Loucy (cell line): ENCODE data around the gene AGRN.
"Not testable (repeated sequence)": the region's sequence is repeated elsewhere in the genome, so short reads cannot be mapped to it uniquely, and the experiment has no call there.

Experiments
- H2AFZ ChIP-seq: fragments of 200-600 bp; sonication (generic); 2 replicates; pipeline ENCODE4 v1.6.0; 2016; ENCODE audit warnings: antibody characterized with exemption, mild to moderate bottlenecking, low read length, moderate library complexity
- H3F3A ChIP-seq: fragments of 200-600 bp; 2 replicates; pipeline ENCODE4 v1.6.0; 2016; ENCODE audit warnings: antibody characterized with exemption, low read depth, mild to moderate bottlenecking
- H3K27me3 ChIP-seq: fragments of 200-600 bp; sonication (generic); 2 replicates; pipeline ENCODE4 v1.6.1; 2014; ENCODE audit warnings: low read length, mild to moderate bottlenecking; ENCODE audit not compliant: insufficient read depth, poor library complexity, severe bottlenecking
- H3K36me3 ChIP-seq: fragments of 200-600 bp; sonication (generic); 2 replicates; pipeline ENCODE4 v1.6.1; 2016; ENCODE audit warnings: low read length; ENCODE audit not compliant: insufficient read depth
- H3K4me1 ChIP-seq: fragments of 200-600 bp; sonication (generic); 2 replicates; pipeline ENCODE4 v1.5.1; 2014; ENCODE audit warnings: low read length, mild to moderate bottlenecking; ENCODE audit not compliant: insufficient read depth, poor library complexity, severe bottlenecking
- H3K4me2 ChIP-seq: fragments of 200-600 bp; sonication (generic); 2 replicates; pipeline ENCODE4 v1.6.0; 2014; ENCODE audit warnings: antibody characterized with exemption, low read length, low read depth, mild to moderate bottlenecking; ENCODE audit not compliant: poor library complexity, severe bottlenecking
- H3K4me3 ChIP-seq: fragments of 200-600 bp; sonication (generic); 2 replicates; pipeline ENCODE4 v1.5.1; 2014; ENCODE audit warnings: low read length, mild to moderate bottlenecking, mixed read lengths; ENCODE audit not compliant: poor library complexity, severe bottlenecking
- H3K79me2 ChIP-seq: fragments of 200-600 bp; sonication (generic); 2 replicates; pipeline ENCODE4 v1.6.1; 2014; ENCODE audit warnings: low read length; ENCODE audit not compliant: insufficient read depth
- H3K9ac ChIP-seq: fragments of 200-600 bp; sonication (generic); 2 replicates; pipeline ENCODE4 v1.6.0; 2014; ENCODE audit warnings: mild to moderate bottlenecking, low read depth, low read length, moderate library complexity; ENCODE audit not compliant: poor library complexity, severe bottlenecking
- H3K9me2 ChIP-seq: fragments of 200-600 bp; sonication (generic); replicated peaks from 2 replicates; pipeline ENCODE4 v1.6.1; 2016; ENCODE audit warnings: low read depth, low read length, mixed read lengths
- H3K9me3 ChIP-seq: fragments of 200-600 bp; sonication (generic); 2 replicates; pipeline ENCODE4 v1.6.1; 2014; ENCODE audit warnings: mild to moderate bottlenecking, antibody characterized with exemption, low read length, low read depth; ENCODE audit not compliant: insufficient read depth
- H4K20me1 ChIP-seq: fragments of 200-600 bp; sonication (generic); 2 replicates; pipeline ENCODE4 v1.6.0; 2014; ENCODE audit warnings: antibody characterized with exemption, low read length, mild to moderate bottlenecking; ENCODE audit not compliant: insufficient read depth, poor library complexity, severe bottlenecking
- CTCF ChIP-seq: fragments of 200-600 bp; sonication (generic); conservative IDR thresholded peaks from 2 replicates; pipeline ENCODE4 v1.5.1; 2014; ENCODE audit warnings: mild to moderate bottlenecking, antibody characterized with exemption, low read length
- EZH2phosphoT487 ChIP-seq: fragments of 200-600 bp; IDR thresholded peaks from 2 replicates; pipeline ENCODE4 v1.6.1; 2018; ENCODE audit warnings: antibody characterized with exemption, mild to moderate bottlenecking, moderate library complexity, borderline replicate concordance

The AGRN gene

GRCh38 chr1:1005774-1006304, 14.1 kb upstream of the AGRN start:
- Histone ChIP-seq H2AFZ (no peak overlapping the region), H3F3A (no peaks in the 10 kb centered on the region), H4K20me1 (no peaks in the 10 kb centered on the region), H3K27me3 (no peaks in the 10 kb centered on the region), H3K9me3 (no peaks in the 10 kb centered on the region), H3K79me2 (peaks cover 18% of the 10 kb centered on the region; the same call in 1 of the 2 replicates), H3K4me2 (peak overlapping the region; percentile 86), H3K36me3 (no peaks in the 10 kb centered on the region), H3K9me2 (no peaks in the 10 kb centered on the region), H3K9ac (peak overlapping the region; percentile 66), H3K4me1 (peaks cover 49% of the 10 kb centered on the region), H3K4me3 (peak overlapping the region; percentile 62)
- TF ChIP-seq EZH2phosphoT487 = no peak
- TF ChIP-seq CTCF = no peak

- Histone ChIP-seq H3F3A (no peaks in the 10 kb centered on the region), H3K79me2 (peaks cover 11% of the 10 kb centered on the region; the same call in 1 of the 2 replicates), H3K9ac (peak overlapping the region; percentile 66), H3K4me1 (peaks cover 42% of the 10 kb centered on the region), H2AFZ (no peak overlapping the region), H3K9me3 (no peaks in the 10 kb centered on the region), H3K4me2 (no peak overlapping the region), H3K36me3 (no peaks in the 10 kb centered on the region), H3K4me3 (no peak overlapping the region), H4K20me1 (no peaks in the 10 kb centered on the region), H3K27me3 (no peaks in the 10 kb centered on the region), H3K9me2 (no peaks in the 10 kb centered on the region)
- TF ChIP-seq CTCF (no peak), EZH2phosphoT487 (no peak)
These were observed 13.4 kb upstream of the AGRN start for GRCh38 chr1:1006305-1007159.

GRCh38 chr1:1010131-1010530, 9.8 kb upstream of the AGRN start:
- H3K79me2 ChIP-seq, H4K20me1 ChIP-seq, H3K9ac ChIP-seq, H3K4me3 ChIP-seq, H3K27me3 ChIP-seq, H3K9me3 ChIP-seq, H3K4me2 ChIP-seq, H3F3A ChIP-seq, H2AFZ ChIP-seq, H3K36me3 ChIP-seq, H3K9me2 ChIP-seq: not testable (repeated sequence)
- H3K4me1 ChIP-seq = peaks cover 38% of the 10 kb centered on the region
